ENCODE results near the gene ZNF132. TPM values are rescaled to one million over a fixed set of nuclear protein-coding genes. Genes with fewer than 3 reads are reported as not detected.
"Not testable (repeated sequence)": the region's sequence is repeated elsewhere in the genome, so short reads cannot be mapped to it uniquely, and the experiment has no call there.

ZNF132 gene
- 1 to 10 TPM; 1.8 to 2.7 (median 2.4) TPM for total RNA-seq

GRCh38 chr19:58439576-58440554 lies at the start of gene ZNF132:
ZNF132 (minus strand) TSS chr19:58440153; CDS start chr19:58439821, 332 bp downstream.
- Histone ChIP-seq H3K36me3 (peaks cover 8 to 35% of the 10 kb centered on the region in 2 donors), H3K27ac (peak within 1 kb of the TSS; percentile 70 to 87 (median 78)), H3K27me3 (no peaks in the 10 kb centered on the region), H3K4me3 (peak within 1 kb of the TSS; percentile 78 to 95 (median 82)), H3K4me1 (peaks cover 16 to 17% of the 10 kb centered on the region in 2 donors), H3K9me3 (peaks cover 2 to 22% (median 14%) of the 10 kb centered on the region in 3 donors)
- intact Hi-C loops (cut with DNase I; ENCODE audit: low total_unique reads) (loop anchor here (1.0 to 2.0 kb wide), 7 partner anchors 11 to 826 kb away; partner anchors contain the start of genes RPS5, ZNF134, ZNF274 and ZNF324B), in situ Hi-C loops (cut with MboI; ENCODE audit: low sequenced_read_pairs in 4 of 4) (no loop called here)
- ATAC-seq, result peak; percentile 100
- DNase-seq, result peak; percentile 98 to 99
- TF ChIP-seq CTCF (IDR thresholded peaks at IDR 0.05 in 4 of 5, conservative IDR thresholded peaks at IDR 0.05 in 1 of 5), result no peak
- TF ChIP-seq POLR2A (IDR thresholded peaks at IDR 0.05), result peak; percentile 38 to 44

GRCh38 chr19:58484349-58484748 lies 44.4 kb upstream of the ZNF132 start:
- not testable (repeated sequence) for ATAC-seq, DNase-seq

GRCh38 chr19:58483776-58484175 lies 43.8 kb upstream of the ZNF132 start:
- Histone ChIP-seq H3K9me3 (no peaks in the 10 kb centered on the region), H3K4me3 (no peak overlapping the region), H3K27me3 (no peaks in the 10 kb centered on the region), H3K4me1 (no peaks in the 10 kb centered on the region), H3K36me3 (peaks cover 0 to 11% of the 10 kb centered on the region in 2 donors), H3K27ac (no peak overlapping the region)
- in situ Hi-C loops (cut with MboI; ENCODE audit: low sequenced_read_pairs in 4 of 4), result no loop called here
- DNase-seq, result no peak
- TF ChIP-seq CTCF (IDR thresholded peaks at IDR 0.05 in 4 of 5, conservative IDR thresholded peaks at IDR 0.05 in 1 of 5) (no peak), POLR2A (IDR thresholded peaks at IDR 0.05) (no peak)
- intact Hi-C loops (cut with DNase I; ENCODE audit: low total_unique reads), result no loop called here
- ATAC-seq, result no peak

More at GRCh38 chr19:58484349-58484748, 44.4 kb upstream of the ZNF132 start:
- H3K27ac ChIP-seq; H3K4me3 ChIP-seq; H3K4me1 ChIP-seq; H3K9me3 ChIP-seq; H3K27me3 ChIP-seq; in situ Hi-C loops (cut with MboI; ENCODE audit: low sequenced_read_pairs in 4 of 4); intact Hi-C loops (cut with DNase I; ENCODE audit: low total_unique reads): not testable (repeated sequence)
- peaks cover 0 to 10% of the 10 kb centered on the region in 2 donors for H3K36me3 ChIP-seq

- H3K27ac ChIP-seq, result no peak overlapping the region
- ATAC-seq (no peak), DNase-seq (no peak)
- H3K27me3 ChIP-seq, result no peaks in the 10 kb centered on the region
- no peaks in the 10 kb centered on the region for H3K9me3 ChIP-seq
- in situ Hi-C loops (cut with MboI; ENCODE audit: low sequenced_read_pairs in 4 of 4) (no loop called here), intact Hi-C loops (cut with DNase I; ENCODE audit: low total_unique reads) (no loop called here)
- H3K4me3 ChIP-seq, result no peak overlapping the region
- no peaks in the 10 kb centered on the region for H3K4me1 ChIP-seq
- peaks cover 0 to 11% of the 10 kb centered on the region in 2 donors for H3K36me3 ChIP-seq
- no peak for TF ChIP-seq POLR2A (IDR thresholded peaks at IDR 0.05)
- TF ChIP-seq CTCF (IDR thresholded peaks at IDR 0.05 in 4 of 5, conservative IDR thresholded peaks at IDR 0.05 in 1 of 5), result no peak
Observed at GRCh38 chr19:58482372-58482771, 42.4 kb upstream of the ZNF132 start.

- Histone ChIP-seq H3K4me3 (no peak overlapping the region), H3K4me1 (peaks cover 6 to 11% of the 10 kb centered on the region in 2 donors), H3K36me3 (peaks cover 0 to 11% of the 10 kb centered on the region in 2 donors), H3K27me3 (no peaks in the 10 kb centered on the region), H3K9me3 (no peaks in the 10 kb centered on the region), H3K27ac (no peak overlapping the region)
- in situ Hi-C loops (cut with MboI; ENCODE audit: low sequenced_read_pairs in 4 of 4) (no loop called here), intact Hi-C loops (cut with DNase I; ENCODE audit: low total_unique reads) (no loop called here)
- TF ChIP-seq CTCF (IDR thresholded peaks at IDR 0.05 in 4 of 5, conservative IDR thresholded peaks at IDR 0.05 in 1 of 5) (no peak), POLR2A (IDR thresholded peaks at IDR 0.05) (no peak)
- no peak for DNase-seq
- ATAC-seq, result no peak
Observed at GRCh38 chr19:58480831-58481230, 40.9 kb upstream of the ZNF132 start.
